GM18868 (cell line): ENCODE results near the gene MYH11.
"Not testable (repeated sequence)": the region's sequence is repeated elsewhere in the genome, so short reads cannot be mapped to it uniquely, and the experiment has no call there.

Experiments used
- ATAC-seq: cut with Tn5 transposase; IDR thresholded peaks from one replicate; pipeline ENCODE4 v1.9.1; 2021; ENCODE audit warnings: mild to moderate bottlenecking, moderate library complexity; ENCODE audit not compliant: unreplicated experiment

Gene MYH11

GRCh38 chr16:15846510-15846909, 10.3 kb downstream of the MYH11 start:
- ATAC-seq, result no peak

GRCh38 chr16:15843635-15844279, 13.1 kb downstream of the MYH11 start:
- ATAC-seq, result no peak

GRCh38 chr16:15839204-15839603, 17.6 kb downstream of the MYH11 start:
- ATAC-seq, result not testable (repeated sequence)

GRCh38 chr16:15837761-15838160, 19.1 kb downstream of the MYH11 start:
- ATAC-seq, result no peak

GRCh38 chr16:15836965-15837611, 19.7 kb downstream of the MYH11 start:
- ATAC-seq, result no peak

GRCh38 chr16:15836074-15836473, 20.8 kb downstream of the MYH11 start:
- ATAC-seq, result no peak

GRCh38 chr16:15835136-15835878, 21.5 kb downstream of the MYH11 start:
- ATAC-seq, result no peak

GRCh38 chr16:15834502-15834901, 22.3 kb downstream of the MYH11 start:
- no peak for ATAC-seq

- ATAC-seq, result no peak
Measured at GRCh38 chr16:15833541-15833940, 23.3 kb downstream of the MYH11 start.

GRCh38 chr16:15832241-15832640, 24.6 kb downstream of the MYH11 start:
- no peak for ATAC-seq

GRCh38 chr16:15830832-15831451, 25.9 kb downstream of the MYH11 start:
- ATAC-seq, result no peak

GRCh38 chr16:15829460-15829859, 27.4 kb downstream of the MYH11 start:
- ATAC-seq, result no peak

GRCh38 chr16:15827709-15828343, 29.0 kb downstream of the MYH11 start:
- ATAC-seq, result no peak

GRCh38 chr16:15827299-15827698, 29.5 kb downstream of the MYH11 start:
- no peak for ATAC-seq

- no peak for ATAC-seq
Measured at GRCh38 chr16:15825750-15826305, 31.0 kb downstream of the MYH11 start.

GRCh38 chr16:15822957-15823356, 33.9 kb downstream of the MYH11 start:
- no peak for ATAC-seq

GRCh38 chr16:15820837-15821236, 36.0 kb downstream of the MYH11 start:
- no peak for ATAC-seq

GRCh38 chr16:15819046-15819445, 37.8 kb downstream of the MYH11 start:
- no peak for ATAC-seq

- no peak for ATAC-seq
Measured at GRCh38 chr16:15817446-15817845, 39.4 kb downstream of the MYH11 start.

- no peak for ATAC-seq
Measured at GRCh38 chr16:15816228-15816627, 40.6 kb downstream of the MYH11 start.

- not testable (repeated sequence) for ATAC-seq
Measured at GRCh38 chr16:15812401-15812750, 44.5 kb downstream of the MYH11 start.
